HEK293 (cell line): ENCODE data around the gene TRIM7.
A peak's percentile ranks its signal among the peaks of the same experiment; 100 is the strongest.

ENCODE experiments used
- GFI1B ChIP-seq: fragments of 450-650 bp; formaldehyde crosslinking; IDR thresholded peaks from 2 replicates; pipeline ENCODE4 v1.5.1; 2016; ENCODE audit warnings: missing biosample characterization, missing genetic modification characterization
- KLF16 ChIP-seq: fragments of 450-650 bp; formaldehyde crosslinking; IDR thresholded peaks from 2 replicates; pipeline ENCODE4 v1.5.1; 2017; ENCODE audit warnings: missing biosample characterization, missing genetic modification characterization
- KLF7 ChIP-seq: fragments of 450-650 bp; formaldehyde crosslinking; IDR thresholded peaks from 2 replicates; pipeline ENCODE4 v1.5.1; 2016; ENCODE audit warnings: missing biosample characterization, missing genetic modification characterization, borderline replicate concordance
- SCRT1 ChIP-seq: fragments of 450-650 bp; formaldehyde crosslinking; IDR thresholded peaks from 2 replicates; pipeline ENCODE4 v1.5.1; 2016; ENCODE audit warnings: missing biosample characterization, missing genetic modification characterization, borderline replicate concordance
- SP7 ChIP-seq: fragments of 450-650 bp; formaldehyde crosslinking; IDR thresholded peaks from 2 replicates; pipeline ENCODE4 v1.5.1; 2016; ENCODE audit warnings: missing biosample characterization, missing genetic modification characterization
- WT1 ChIP-seq: fragments of 450-650 bp; formaldehyde crosslinking; IDR thresholded peaks from 2 replicates; pipeline ENCODE4 v1.5.1; 2016; ENCODE audit warnings: missing biosample characterization, missing genetic modification characterization
- ZBTB48 ChIP-seq: fragments of 450-650 bp; formaldehyde crosslinking; IDR thresholded peaks from 2 replicates; pipeline ENCODE4 v1.5.1; 2016; ENCODE audit warnings: missing biosample characterization, missing genetic modification characterization
- ZBTB7A ChIP-seq: fragments of 450-650 bp; formaldehyde crosslinking; IDR thresholded peaks from 2 replicates; pipeline ENCODE4 v1.5.1; 2016; ENCODE audit warnings: low read depth, missing biosample characterization, missing genetic modification characterization
- ZFP69B ChIP-seq: fragments of 450-650 bp; formaldehyde crosslinking; IDR thresholded peaks from 2 replicates; pipeline ENCODE4 v1.5.1; 2016; ENCODE audit warnings: missing biosample characterization, missing genetic modification characterization
- ZNF133 ChIP-seq: fragments of 450-650 bp; formaldehyde crosslinking; IDR thresholded peaks from 2 replicates; pipeline ENCODE4 v1.5.1; 2016; ENCODE audit warnings: missing biosample characterization, missing genetic modification characterization
- ZNF202 ChIP-seq: fragments of 450-650 bp; formaldehyde crosslinking; IDR thresholded peaks from 2 replicates; pipeline ENCODE4 v1.5.1; 2016; ENCODE audit warnings: missing biosample characterization, missing genetic modification characterization, borderline replicate concordance
- ZNF223 ChIP-seq: fragments of 450-650 bp; formaldehyde crosslinking; IDR thresholded peaks from 2 replicates; pipeline ENCODE4 v1.5.1; 2016; ENCODE audit warnings: missing biosample characterization, missing genetic modification characterization
- ZNF311 ChIP-seq: fragments of 450-650 bp; formaldehyde crosslinking; IDR thresholded peaks from 2 replicates; pipeline ENCODE4 v1.5.1; 2017; ENCODE audit warnings: missing biosample characterization, missing genetic modification characterization, borderline replicate concordance
- ZNF335 ChIP-seq: fragments of 450-650 bp; formaldehyde crosslinking; conservative IDR thresholded peaks from 2 replicates; pipeline ENCODE4 v1.5.1; 2016; ENCODE audit warnings: missing biosample characterization, missing genetic modification characterization
- ZNF354C ChIP-seq: fragments of 450-650 bp; formaldehyde crosslinking; IDR thresholded peaks from 2 replicates; pipeline ENCODE4 v1.5.1; 2016; ENCODE audit warnings: missing biosample characterization, missing genetic modification characterization, low read depth, borderline replicate concordance
- ZNF404 ChIP-seq: fragments of 450-650 bp; formaldehyde crosslinking; IDR thresholded peaks from 2 replicates; pipeline ENCODE4 v1.5.1; 2017; ENCODE audit warnings: missing biosample characterization, missing genetic modification characterization
- ZNF426 ChIP-seq: fragments of 450-650 bp; formaldehyde crosslinking; IDR thresholded peaks from 2 replicates; pipeline ENCODE4 v1.5.1; 2017; ENCODE audit warnings: missing biosample characterization, missing genetic modification characterization, mild to moderate bottlenecking, inconsistent platforms, moderate library complexity
- ZNF530 ChIP-seq: fragments of 450-650 bp; formaldehyde crosslinking; IDR thresholded peaks from 2 replicates; pipeline ENCODE4 v1.5.1; 2016; ENCODE audit warnings: low read depth, missing biosample characterization, missing genetic modification characterization
- ZNF600 ChIP-seq: fragments of 450-650 bp; formaldehyde crosslinking; IDR thresholded peaks from 2 replicates; pipeline ENCODE4 v1.5.1; 2016; ENCODE audit warnings: missing biosample characterization, missing genetic modification characterization
- ZNF704 ChIP-seq: fragments of 450-650 bp; formaldehyde crosslinking; IDR thresholded peaks from 2 replicates; pipeline ENCODE4 v1.5.1; 2016; ENCODE audit warnings: missing biosample characterization, missing genetic modification characterization
- ZNF707 ChIP-seq: fragments of 450-650 bp; formaldehyde crosslinking; IDR thresholded peaks from 2 replicates; pipeline ENCODE4 v1.5.1; 2016; ENCODE audit warnings: missing biosample characterization, missing genetic modification characterization
- ZNF792 ChIP-seq: fragments of 450-650 bp; formaldehyde crosslinking; IDR thresholded peaks from 2 replicates; pipeline ENCODE4 v1.5.1; 2016; ENCODE audit warnings: missing biosample characterization, missing genetic modification characterization
- ZNF843 ChIP-seq: fragments of 450-650 bp; formaldehyde crosslinking; IDR thresholded peaks from 2 replicates; pipeline ENCODE4 v1.5.1; 2016; ENCODE audit warnings: missing biosample characterization, missing genetic modification characterization
- TF ChIP-seq, protein P1 (sequence below): fragments of 450-650 bp; formaldehyde crosslinking; IDR thresholded peaks from 2 replicates; pipeline ENCODE4 v1.5.1; 2016; ENCODE audit warnings: missing biosample characterization, missing genetic modification characterization
- TF ChIP-seq, protein P2 (sequence below): fragments of 450-650 bp; formaldehyde crosslinking; IDR thresholded peaks from 2 replicates; pipeline ENCODE4 v1.5.1; 2016; ENCODE audit warnings: missing biosample characterization, missing genetic modification characterization
- TF ChIP-seq, protein P3 (sequence below): fragments of 450-650 bp; formaldehyde crosslinking; IDR thresholded peaks from 2 replicates; pipeline ENCODE4 v1.5.1; 2016; ENCODE audit warnings: missing biosample characterization, missing genetic modification characterization
- TF ChIP-seq, protein P4 (sequence below): fragments of 450-650 bp; formaldehyde crosslinking; IDR thresholded peaks from 2 replicates; pipeline ENCODE4 v1.5.1; 2016; ENCODE audit warnings: missing biosample characterization, missing genetic modification characterization

TRIM7 gene

DNA sequence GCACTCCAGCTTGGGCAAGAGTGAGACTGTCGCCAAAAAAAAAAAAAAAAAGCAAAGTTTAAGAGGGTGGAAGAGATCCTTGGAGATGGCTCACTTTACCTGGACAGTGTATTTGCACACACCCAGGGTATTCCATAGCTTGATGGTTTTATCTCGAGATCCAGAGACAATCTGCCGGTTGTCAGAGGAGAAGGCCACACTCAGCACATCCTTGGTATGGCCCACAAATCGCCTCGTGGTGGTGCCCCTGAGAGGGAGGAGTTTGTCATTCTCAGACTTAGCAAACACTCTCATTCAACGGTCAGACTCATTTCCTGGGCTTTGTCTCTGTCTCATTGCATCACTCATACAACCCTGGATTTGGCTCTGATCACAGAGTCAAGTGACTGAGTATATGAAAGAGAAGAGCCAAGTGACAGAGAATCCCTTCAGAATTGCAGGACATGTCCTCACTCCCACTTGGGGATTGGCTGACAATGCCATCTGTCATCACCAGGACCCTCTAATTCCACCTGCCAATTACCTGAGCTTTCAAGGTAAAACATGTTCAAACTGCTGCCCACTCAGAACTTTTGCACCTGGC, 36.5 kb upstream of the TRIM7 start (continued):
- TF ChIP-seq, protein P1, sequence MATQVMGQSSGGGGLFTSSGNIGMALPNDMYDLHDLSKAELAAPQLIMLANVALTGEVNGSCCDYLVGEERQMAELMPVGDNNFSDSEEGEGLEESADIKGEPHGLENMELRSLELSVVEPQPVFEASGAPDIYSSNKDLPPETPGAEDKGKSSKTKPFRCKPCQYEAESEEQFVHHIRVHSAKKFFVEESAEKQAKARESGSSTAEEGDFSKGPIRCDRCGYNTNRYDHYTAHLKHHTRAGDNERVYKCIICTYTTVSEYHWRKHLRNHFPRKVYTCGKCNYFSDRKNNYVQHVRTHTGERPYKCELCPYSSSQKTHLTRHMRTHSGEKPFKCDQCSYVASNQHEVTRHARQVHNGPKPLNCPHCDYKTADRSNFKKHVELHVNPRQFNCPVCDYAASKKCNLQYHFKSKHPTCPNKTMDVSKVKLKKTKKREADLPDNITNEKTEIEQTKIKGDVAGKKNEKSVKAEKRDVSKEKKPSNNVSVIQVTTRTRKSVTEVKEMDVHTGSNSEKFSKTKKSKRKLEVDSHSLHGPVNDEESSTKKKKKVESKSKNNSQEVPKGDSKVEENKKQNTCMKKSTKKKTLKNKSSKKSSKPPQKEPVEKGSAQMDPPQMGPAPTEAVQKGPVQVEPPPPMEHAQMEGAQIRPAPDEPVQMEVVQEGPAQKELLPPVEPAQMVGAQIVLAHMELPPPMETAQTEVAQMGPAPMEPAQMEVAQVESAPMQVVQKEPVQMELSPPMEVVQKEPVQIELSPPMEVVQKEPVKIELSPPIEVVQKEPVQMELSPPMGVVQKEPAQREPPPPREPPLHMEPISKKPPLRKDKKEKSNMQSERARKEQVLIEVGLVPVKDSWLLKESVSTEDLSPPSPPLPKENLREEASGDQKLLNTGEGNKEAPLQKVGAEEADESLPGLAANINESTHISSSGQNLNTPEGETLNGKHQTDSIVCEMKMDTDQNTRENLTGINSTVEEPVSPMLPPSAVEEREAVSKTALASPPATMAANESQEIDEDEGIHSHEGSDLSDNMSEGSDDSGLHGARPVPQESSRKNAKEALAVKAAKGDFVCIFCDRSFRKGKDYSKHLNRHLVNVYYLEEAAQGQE: no peak
- TF ChIP-seq ZNF600: peak; percentile 58
- TF ChIP-seq ZNF426: no peak
- no peak for TF ChIP-seq SCRT1 (tag by site-specific recombination)
- TF ChIP-seq ZNF404 (tag by site-specific recombination): no peak
- TF ChIP-seq ZNF311 (tag by site-specific recombination): no peak
- no peak for TF ChIP-seq ZNF843
- no peak for TF ChIP-seq ZNF792
- no peak for TF ChIP-seq GFI1B (tag by site-specific recombination)
- TF ChIP-seq ZBTB48 (tag by site-specific recombination): no peak
- TF ChIP-seq ZNF704: no peak
- TF ChIP-seq, protein P2, sequence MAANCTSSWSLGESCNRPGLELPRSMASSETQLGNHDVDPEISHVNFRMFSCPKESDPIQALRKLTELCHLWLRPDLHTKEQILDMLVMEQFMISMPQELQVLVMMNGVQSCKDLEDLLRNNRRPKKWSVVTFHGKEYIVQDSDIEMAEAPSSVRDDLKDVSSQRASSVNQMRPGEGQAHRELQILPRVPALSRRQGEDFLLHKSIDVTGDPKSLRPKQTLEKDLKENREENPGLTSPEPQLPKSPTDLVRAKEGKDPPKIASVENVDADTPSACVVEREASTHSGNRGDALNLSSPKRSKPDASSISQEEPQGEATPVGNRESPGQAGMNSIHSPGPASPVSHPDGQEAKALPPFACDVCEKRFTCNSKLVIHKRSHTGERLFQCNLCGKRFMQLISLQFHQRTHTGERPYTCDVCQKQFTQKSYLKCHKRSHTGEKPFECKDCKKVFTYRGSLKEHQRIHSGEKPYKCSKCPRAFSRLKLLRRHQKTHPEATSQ (tag by site-specific recombination): no peak
- peak; percentile 53; the same call in 1 of the 2 replicates for TF ChIP-seq ZFP69B (tag by site-specific recombination)
- no peak for TF ChIP-seq ZNF202
- peak; percentile 40; the same call in 1 of the 2 replicates for TF ChIP-seq SP7 (tag by site-specific recombination)
- TF ChIP-seq KLF7: no peak
- TF ChIP-seq ZNF133 (tag by site-specific recombination): no peak
- no peak for TF ChIP-seq ZNF707 (tag by site-specific recombination)
- no peak for TF ChIP-seq ZNF530 (tag by site-specific recombination)
- TF ChIP-seq WT1 (tag by site-specific recombination): no peak
- TF ChIP-seq, protein P3, sequence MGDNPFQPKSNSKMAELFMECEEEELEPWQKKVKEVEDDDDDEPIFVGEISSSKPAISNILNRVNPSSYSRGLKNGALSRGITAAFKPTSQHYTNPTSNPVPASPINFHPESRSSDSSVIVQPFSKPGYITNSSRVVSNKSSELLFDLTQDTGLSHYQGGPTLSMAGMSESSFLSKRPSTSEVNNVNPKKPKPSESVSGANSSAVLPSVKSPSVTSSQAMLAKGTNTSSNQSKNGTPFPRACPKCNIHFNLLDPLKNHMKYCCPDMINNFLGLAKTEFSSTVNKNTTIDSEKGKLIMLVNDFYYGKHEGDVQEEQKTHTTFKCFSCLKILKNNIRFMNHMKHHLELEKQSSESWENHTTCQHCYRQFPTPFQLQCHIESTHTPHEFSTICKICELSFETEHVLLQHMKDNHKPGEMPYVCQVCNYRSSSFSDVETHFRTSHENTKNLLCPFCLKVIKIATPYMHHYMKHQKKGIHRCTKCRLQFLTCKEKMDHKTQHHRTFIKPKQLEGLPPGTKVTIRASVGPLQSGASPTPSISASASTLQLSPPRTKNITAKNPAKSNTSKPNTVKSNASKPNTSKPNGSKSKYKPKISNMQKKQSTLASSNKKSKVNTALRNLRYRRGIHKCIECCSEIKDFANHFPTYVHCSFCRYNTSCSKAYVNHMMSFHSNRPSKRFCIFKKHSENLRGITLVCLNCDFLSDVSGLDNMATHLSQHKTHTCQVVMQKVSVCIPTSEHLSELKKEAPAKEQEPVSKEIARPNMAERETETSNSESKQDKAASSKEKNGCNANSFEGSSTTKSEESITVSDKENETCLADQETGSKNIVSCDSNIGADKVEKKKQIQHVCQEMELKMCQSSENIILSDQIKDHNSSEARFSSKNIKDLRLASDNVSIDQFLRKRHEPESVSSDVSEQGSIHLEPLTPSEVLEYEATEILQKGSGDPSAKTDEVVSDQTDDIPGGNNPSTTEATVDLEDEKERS (tag by site-specific recombination): no peak
- no peak for TF ChIP-seq ZNF223
- TF ChIP-seq, protein P4, sequence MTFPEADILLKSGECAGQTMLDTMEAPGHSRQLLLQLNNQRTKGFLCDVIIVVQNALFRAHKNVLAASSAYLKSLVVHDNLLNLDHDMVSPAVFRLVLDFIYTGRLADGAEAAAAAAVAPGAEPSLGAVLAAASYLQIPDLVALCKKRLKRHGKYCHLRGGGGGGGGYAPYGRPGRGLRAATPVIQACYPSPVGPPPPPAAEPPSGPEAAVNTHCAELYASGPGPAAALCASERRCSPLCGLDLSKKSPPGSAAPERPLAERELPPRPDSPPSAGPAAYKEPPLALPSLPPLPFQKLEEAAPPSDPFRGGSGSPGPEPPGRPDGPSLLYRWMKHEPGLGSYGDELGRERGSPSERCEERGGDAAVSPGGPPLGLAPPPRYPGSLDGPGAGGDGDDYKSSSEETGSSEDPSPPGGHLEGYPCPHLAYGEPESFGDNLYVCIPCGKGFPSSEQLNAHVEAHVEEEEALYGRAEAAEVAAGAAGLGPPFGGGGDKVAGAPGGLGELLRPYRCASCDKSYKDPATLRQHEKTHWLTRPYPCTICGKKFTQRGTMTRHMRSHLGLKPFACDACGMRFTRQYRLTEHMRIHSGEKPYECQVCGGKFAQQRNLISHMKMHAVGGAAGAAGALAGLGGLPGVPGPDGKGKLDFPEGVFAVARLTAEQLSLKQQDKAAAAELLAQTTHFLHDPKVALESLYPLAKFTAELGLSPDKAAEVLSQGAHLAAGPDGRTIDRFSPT (tag by site-specific recombination): no peak
- TF ChIP-seq ZNF335 (tag by site-specific recombination): no peak
- no peak for TF ChIP-seq ZNF354C (tag by site-specific recombination)
- TF ChIP-seq KLF16 (tag by site-specific recombination): no peak
- TF ChIP-seq ZBTB7A (tag by site-specific recombination): no peak
